H1 (cell line): ENCODE results near the gene ZNF629. TPM values are rescaled to one million over a fixed set of nuclear protein-coding genes. Genes with fewer than 3 reads are reported as not detected.

Experiments used
- ATF2 ChIP-seq: IDR thresholded peaks from 2 replicates; pipeline ENCODE4 v1.6.1; 2012; ENCODE audit warnings: low read length, inconsistent platforms
- POLR2AphosphoS5 ChIP-seq: IDR thresholded peaks from 2 replicates; pipeline ENCODE4 v1.6.1; 2011; ENCODE audit warnings: low read depth, low read length
- SIX5 ChIP-seq: IDR thresholded peaks from 2 replicates; pipeline ENCODE4 v1.6.1; 2011; ENCODE audit warnings: mild to moderate bottlenecking, low read depth, low read length
- TBP ChIP-seq: IDR thresholded peaks from 2 replicates; pipeline ENCODE4 v1.6.1; 2011; ENCODE audit warnings: low read depth, low read length, improper control_type of control experiment
- polyA plus RNA-seq, 7 experiments: library from polyadenylated mRNA; depleted of rRNA in 3 of 7; stranded (reverse) in 5 of 7; unstranded in 2 of 7; fragments of >200 nt in 5 of 7; fragments of 200-250 nt in 2 of 7; gene quantifications; 1 replicate in 5 of 7; 2 replicates in 1 of 7; 4 replicates in 1 of 7; pipeline versions ENCODE4 v1.2.1 to v1.2.3, GENCODE V29; 2011 to 2013; ENCODE audit warnings: missing spikeins in 2 of 7, mixed read lengths in 2 of 7
- total RNA-seq: library from RNA; stranded (reverse); fragmentation: NEBNext Ultra II Directional; extraction: Animal tissue kit (Norgen Biotek cat#: 25700); gene quantifications from 2 replicates; pipeline ENCODE4 v1.2.1, GENCODE V29; 2021

Gene ZNF629
- total and polyA plus RNA-seq, 2 of the 8 experiments (the other 6 are each of a cell fraction or from before 2014, with no cell fraction given): 11.0 to 19.5 TPM

DNA sequence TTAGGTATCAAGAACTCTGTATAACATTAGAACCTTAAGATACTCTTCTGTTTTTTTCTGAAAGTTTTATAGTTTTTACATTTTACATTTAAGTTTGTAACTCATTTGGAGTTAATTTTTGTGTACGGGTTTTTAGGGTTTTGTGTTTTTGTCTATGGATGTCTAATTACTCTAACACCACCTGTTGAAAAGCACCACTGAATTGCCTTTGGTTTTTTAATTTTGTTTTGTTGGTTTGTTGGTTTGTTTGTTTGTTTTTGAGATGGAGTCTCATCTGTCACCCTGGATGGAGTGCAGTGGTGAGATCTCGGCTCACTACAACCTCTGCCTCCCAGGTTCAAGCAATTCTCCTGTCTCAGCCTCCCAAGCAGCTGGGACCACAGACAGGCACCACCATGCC is 29.8 kb upstream of the ZNF629 start (continued):
- TF ChIP-seq TBP: no peak
- no peak for TF ChIP-seq SIX5
- no peak for TF ChIP-seq ATF2
- no peak for TF ChIP-seq POLR2AphosphoS5
